Activated T-cell treated with anti-CD3 and anti-CD28 coated beads, Interleukin-2, amount 50 U/mL, for 48 hours (primary cell): Measurements from ENCODE around the gene CLCNKA.
"Not testable (repeated sequence)": the region's sequence is repeated elsewhere in the genome, so short reads cannot be mapped to it uniquely, and the experiment has no call there.

Experiments
- DNase-seq, 2 experiments: peaks; one replicate each; pipeline ENCODE4 v3.0.0-alpha.2; 2020

Gene CLCNKA

GRCh38 chr1:16018749-16019643 lies 2.8 kb upstream of the CLCNKA start:
- DNase-seq, result no peak

GRCh38 chr1:16019644-16020277 lies 2.1 kb upstream of the CLCNKA start:
- no peak for DNase-seq

- no peak for DNase-seq
These were observed 1.5 kb upstream of the CLCNKA start for GRCh38 chr1:16020325-16020724.

GRCh38 chr1:16020878-16021277 lies 958 bp upstream of the CLCNKA start:
- DNase-seq, result not testable (repeated sequence)

- DNase-seq, result no peak
These were observed 557 bp downstream of the CLCNKA start for GRCh38 chr1:16022393-16022792.

GRCh38 chr1:16023050-16023653 lies 1.3 kb downstream of the CLCNKA start:
- no peak for DNase-seq

- not testable (repeated sequence) for DNase-seq
These were observed 4.5 kb downstream of the CLCNKA start for GRCh38 chr1:16026302-16026701.

GRCh38 chr1:16026723-16027484 lies 5.1 kb downstream of the CLCNKA start:
- DNase-seq, result peak; percentile 59 to 62

- no peak for DNase-seq
These were observed 6.6 kb downstream of the CLCNKA start for GRCh38 chr1:16028237-16029002.

- not testable (repeated sequence) for DNase-seq
These were observed 7.1 kb downstream of the CLCNKA start for GRCh38 chr1:16029003-16029268.

GRCh38 chr1:16029288-16029687 lies 7.5 kb downstream of the CLCNKA start:
- no peak for DNase-seq

- DNase-seq, result no peak
These were observed 9.7 kb downstream of the CLCNKA start for GRCh38 chr1:16031551-16031950.

- DNase-seq, result peak; percentile 80 to 83
These were observed 10.7 kb downstream of the CLCNKA start for GRCh38 chr1:16032388-16033102.

- not testable (repeated sequence) for DNase-seq
These were observed 11.3 kb downstream of the CLCNKA start for GRCh38 chr1:16033103-16033632.

GRCh38 chr1:16036461-16036860 lies 14.6 kb downstream of the CLCNKA start:
- DNase-seq, result not testable (repeated sequence)

GRCh38 chr1:16038620-16038912 lies 16.7 kb downstream of the CLCNKA start:
- no peak for DNase-seq

GRCh38 chr1:16039871-16040270 lies 18.0 kb downstream of the CLCNKA start:
- not testable (repeated sequence) for DNase-seq

- no peak for DNase-seq
These were observed 19.4 kb downstream of the CLCNKA start for GRCh38 chr1:16041200-16041599.

GRCh38 chr1:16042096-16042495 lies 20.3 kb downstream of the CLCNKA start:
- DNase-seq, result no peak

- not testable (repeated sequence) for DNase-seq
These were observed 20.8 kb downstream of the CLCNKA start for GRCh38 chr1:16042654-16043053.

GRCh38 chr1:16043521-16043920 lies 21.7 kb downstream of the CLCNKA start, which contains the start of gene CLCNKB:
Gene CLCNKB, plus strand, starts transcription at chr1:16043782. Its CDS starts 711 bp downstream, at chr1:16044493.
- no peak for DNase-seq

- DNase-seq, result no peak
These were observed 22.1 kb downstream of the CLCNKA start for GRCh38 chr1:16043950-16044349.
